GM13977 (cell line): ENCODE results near the gene TMEM184B.

Experiments
- DNase-seq: peaks from one replicate; pipeline ENCODE4 v3.0.0; 2012; ENCODE audit warnings: low spot score
- CTCF ChIP-seq: IDR thresholded peaks from 2 replicates; pipeline ENCODE4 v1.5.1; 2012; ENCODE audit warnings: mild to moderate bottlenecking, control low read depth; ENCODE audit not compliant: insufficient read depth; ENCODE audit errors: extremely low read depth, missing control alignments
- in situ Hi-C: fragments of 300-500 bp; cut with MboI; formaldehyde crosslinking; loops from one replicate; pipeline ENCODE4 v1.12.0; 2022; ENCODE audit warnings: low sequenced_read_pairs, low pct_unique_long_range_greater_than_20kb, mixed read lengths, inconsistent platforms; ENCODE audit not compliant: unreplicated experiment

The TMEM184B gene

GRCh38 chr22:38202437-38203089 lies 70.2 kb downstream of the TMEM184B start:
- in situ Hi-C loops, result no loop called here
- TF ChIP-seq CTCF, result peak; percentile 26
- peak; percentile 54 for DNase-seq

- peak; percentile 98 for DNase-seq
Measured at GRCh38 chr22:38201711-38202436, 70.9 kb downstream of the TMEM184B start, which contains the start of gene MAFF. Gene MAFF, plus strand, starts transcription at chr22:38201994. Its CDS starts 11,860 bp downstream, at chr22:38213854.

GRCh38 chr22:38201371-38201710 lies 71.5 kb downstream of the TMEM184B start:
- TF ChIP-seq CTCF, result no peak
- DNase-seq, result no peak
- in situ Hi-C loops, result no loop called here

More at GRCh38 chr22:38201711-38202436, 70.9 kb downstream of the TMEM184B start, which contains the start of gene MAFF:
- in situ Hi-C loops, result no loop called here
- no peak for TF ChIP-seq CTCF

GRCh38 chr22:38199826-38200559 lies 72.8 kb downstream of the TMEM184B start:
- in situ Hi-C loops, result no loop called here
- DNase-seq, result no peak
- TF ChIP-seq CTCF, result no peak

- DNase-seq, result no peak
Measured at GRCh38 chr22:38196791-38197419, 75.9 kb downstream of the TMEM184B start.

More at GRCh38 chr22:38196791-38197419, 75.9 kb downstream of the TMEM184B start:
- in situ Hi-C loops, result no loop called here
- no peak for TF ChIP-seq CTCF
